Myometrial cell (primary cell): ENCODE results near the gene AGO4. TPM values are rescaled to one million over a fixed set of nuclear protein-coding genes. Genes with fewer than 3 reads are reported as not detected.

Source experiments
- total RNA-seq: library from RNA; depleted of rRNA; stranded (reverse); fragments of >200 nt; gene quantifications from 2 replicates; pipeline ENCODE4 v1.2.3, GENCODE V29; 2015

AGO4 gene
- total RNA-seq = 3.7 and 7.4 TPM in 2 replicates

GRCh38 chr1:35807614-35808449 is at the start of gene AGO4:
Gene AGO4 (plus strand): TSS chr1:35808016. CDS start chr1:35808417, 401 bp downstream.

DNA sequence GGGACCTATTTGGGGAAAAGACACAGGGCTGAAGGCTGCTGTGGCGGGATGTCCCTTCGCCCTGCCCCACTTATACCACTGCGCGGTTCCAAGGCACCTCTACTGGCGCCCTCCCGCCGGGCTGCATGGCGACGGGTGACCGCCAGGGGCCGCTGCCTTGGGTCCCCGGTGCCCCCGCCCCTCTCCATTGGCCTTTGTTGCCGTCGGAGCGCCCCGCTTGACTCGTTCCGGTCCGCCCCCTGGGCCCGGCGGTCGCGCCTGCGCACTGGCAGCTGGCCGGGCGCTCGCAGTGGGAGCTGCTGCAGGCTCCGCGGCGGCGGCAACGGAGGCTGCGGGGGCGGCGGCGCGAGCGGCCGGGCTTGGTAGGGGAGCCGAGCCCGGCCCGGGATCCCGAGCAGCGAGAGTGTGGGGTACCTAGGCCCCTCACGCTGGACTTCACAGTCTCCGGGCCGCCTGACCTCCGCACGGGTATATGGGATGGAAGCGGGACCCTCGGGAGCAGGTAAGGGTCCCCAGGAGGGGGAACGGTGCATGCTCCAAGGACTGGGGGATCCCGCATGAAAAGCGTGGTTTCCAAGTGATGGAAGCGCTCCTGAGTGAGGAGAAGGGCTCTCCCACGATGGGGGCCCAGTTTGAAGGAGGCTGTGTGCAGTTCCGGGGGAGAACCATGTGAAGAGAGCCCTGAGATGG is 75.3 kb downstream of the AGO4 start, which contains the start of gene AGO1:
Gene AGO1 (plus strand): TSS at position 265 of the 690 bp plus-strand sequence. CDS start 213 bp downstream, at position 478.

Other genes with a start within 250 kb of the AGO4 start
- under 0.01 TPM in 1 of 2 replicates, not detected in the other for gene TFAP2E, start 234.7 kb upstream of the AGO4 start, total RNA-seq
- gene PSMB2, start 166.5 kb upstream of the AGO4 start, total RNA-seq = 85.0 and 86.1 TPM in 2 replicates
- gene C1orf216, start 89.1 kb upstream of the AGO4 start, total RNA-seq = 9.2 TPM in 2 replicates
- gene CLSPN, start 38.0 kb upstream of the AGO4 start, total RNA-seq = 4.6 and 8.0 TPM in 2 replicates
- 16.5 and 25.9 TPM in 2 replicates for gene AGO1, start 75.2 kb downstream of the AGO4 start, total RNA-seq
- 7.4 and 9.2 TPM in 2 replicates for gene AGO3, start 123.1 kb downstream of the AGO4 start, total RNA-seq